ENCODE results near the gene UBALD2. TPM values are rescaled to one million over a fixed set of nuclear protein-coding genes. Genes with fewer than 3 reads are reported as not detected.

The UBALD2 gene
- total and polyA plus RNA-seq, 2 of the 13 experiments (the other 11 are each of a cell fraction or from before 2014, with no cell fraction given) = 3.3 to 89.7 TPM

- TF ChIP-seq PTBP1 (IDR thresholded peaks at IDR 0.05; ENCODE audit: low read depth, low read length, poor library complexity, severe bottlenecking) (no peak), JARID2 (CRISPR knock-in tag; IDR thresholded peaks at IDR 0.05; ENCODE audit: insufficient replicate concordance) (no peak), ZNF75D (CRISPR knock-in tag; IDR thresholded peaks at IDR 0.05; ENCODE audit: borderline replicate concordance) (no peak), MED1 (CRISPR knock-in tag; IDR thresholded peaks at IDR 0.05) (no peak), PAWR (CRISPR knock-in tag; IDR thresholded peaks at IDR 0.05; ENCODE audit: borderline replicate concordance) (no peak), THAP9 (CRISPR knock-in tag; IDR thresholded peaks at IDR 0.05; ENCODE audit: borderline replicate concordance) (no peak), HOXA5 (CRISPR knock-in tag; IDR thresholded peaks at IDR 0.05) (no peak), MYPOP (CRISPR knock-in tag; IDR thresholded peaks at IDR 0.05) (no peak), KLF13 (CRISPR knock-in tag; IDR thresholded peaks at IDR 0.05) (no peak), ZBTB44 (CRISPR knock-in tag; IDR thresholded peaks at IDR 0.05) (no peak), ZNF724P (CRISPR knock-in tag; IDR thresholded peaks at IDR 0.05; ENCODE audit: borderline replicate concordance) (no peak), GLMP (CRISPR knock-in tag; IDR thresholded peaks at IDR 0.05; ENCODE audit: borderline replicate concordance) (no peak), THYN1 (CRISPR knock-in tag; IDR thresholded peaks at IDR 0.05; ENCODE audit: borderline replicate concordance, low read depth) (no peak), RELA (CRISPR knock-in tag; IDR thresholded peaks at IDR 0.05) (no peak), ETS1 (CRISPR knock-in tag; IDR thresholded peaks at IDR 0.05) (no peak), MZF1 (CRISPR knock-in tag; IDR thresholded peaks at IDR 0.05; ENCODE audit: borderline replicate concordance) (no peak), SIX4 (CRISPR knock-in tag; IDR thresholded peaks at IDR 0.05) (no peak)
Observed at GRCh38 chr17:76265624-76266243, 586 bp downstream of the UBALD2 start (continued).

All from HepG2 (cell line).